Right atrium auricular region (tissue), 2 donors: ENCODE results near the gene LAMC1. TPM values are rescaled to one million over a fixed set of nuclear protein-coding genes. Genes with fewer than 3 reads are reported as not detected.

Experiments
- DNase-seq: peaks from one replicate; pipeline ENCODE4 v3.0.0-alpha.2; 2019; ENCODE audit warnings: low spot score
- H3K27ac ChIP-seq, 2 donors: fragments of 200-600 bp; sonication (generic); 1 replicate in 1 of 2; 2 replicates in 1 of 2; pipeline ENCODE4 v1.5.1; 2016 to 2019
- H3K27me3 ChIP-seq, 2 donors: fragments of 200-600 bp; sonication (generic); one replicate each; pipeline versions ENCODE4 v1.5.1 to v1.6.0; 2017 to 2019
- H3K36me3 ChIP-seq: fragments of 200-600 bp; sonication (generic); one replicate; pipeline ENCODE4 v1.5.1; 2016
- H3K4me1 ChIP-seq, 2 donors: fragments of 200-600 bp; sonication (generic); one replicate each; pipeline versions ENCODE4 v1.5.1 to v1.6.0; 2017 to 2019
- H3K4me3 ChIP-seq, 2 donors: fragments of 200-600 bp; sonication (generic); 1 replicate in 1 of 2; 2 replicates in 1 of 2; pipeline ENCODE4 v1.5.1; 2017 to 2019; ENCODE audit warnings: mild to moderate bottlenecking in 1 of 2, moderate library complexity in 1 of 2
- H3K9me3 ChIP-seq, 2 donors: fragments of 200-600 bp; sonication (generic); one replicate each; pipeline ENCODE4 v1.5.1; 2019
- total RNA-seq, 2 donors: library from RNA; depleted of rRNA; stranded (reverse); fragments of >200 nt; gene quantifications; one replicate each; pipeline ENCODE4 v1.1.0, GENCODE V29; 2016
- TF ChIP-seq, protein P1 (sequence below), 2 donors: fragments of 200-600 bp; sonication (generic); IDR thresholded peaks; one replicate each; pipeline ENCODE4 v1.5.1; 2019; ENCODE audit warnings: antibody characterized with exemption in 2 of 2

LAMC1 gene
- total RNA-seq, 2 donors from 2014 or later, result 154 to 159 TPM

DNA sequence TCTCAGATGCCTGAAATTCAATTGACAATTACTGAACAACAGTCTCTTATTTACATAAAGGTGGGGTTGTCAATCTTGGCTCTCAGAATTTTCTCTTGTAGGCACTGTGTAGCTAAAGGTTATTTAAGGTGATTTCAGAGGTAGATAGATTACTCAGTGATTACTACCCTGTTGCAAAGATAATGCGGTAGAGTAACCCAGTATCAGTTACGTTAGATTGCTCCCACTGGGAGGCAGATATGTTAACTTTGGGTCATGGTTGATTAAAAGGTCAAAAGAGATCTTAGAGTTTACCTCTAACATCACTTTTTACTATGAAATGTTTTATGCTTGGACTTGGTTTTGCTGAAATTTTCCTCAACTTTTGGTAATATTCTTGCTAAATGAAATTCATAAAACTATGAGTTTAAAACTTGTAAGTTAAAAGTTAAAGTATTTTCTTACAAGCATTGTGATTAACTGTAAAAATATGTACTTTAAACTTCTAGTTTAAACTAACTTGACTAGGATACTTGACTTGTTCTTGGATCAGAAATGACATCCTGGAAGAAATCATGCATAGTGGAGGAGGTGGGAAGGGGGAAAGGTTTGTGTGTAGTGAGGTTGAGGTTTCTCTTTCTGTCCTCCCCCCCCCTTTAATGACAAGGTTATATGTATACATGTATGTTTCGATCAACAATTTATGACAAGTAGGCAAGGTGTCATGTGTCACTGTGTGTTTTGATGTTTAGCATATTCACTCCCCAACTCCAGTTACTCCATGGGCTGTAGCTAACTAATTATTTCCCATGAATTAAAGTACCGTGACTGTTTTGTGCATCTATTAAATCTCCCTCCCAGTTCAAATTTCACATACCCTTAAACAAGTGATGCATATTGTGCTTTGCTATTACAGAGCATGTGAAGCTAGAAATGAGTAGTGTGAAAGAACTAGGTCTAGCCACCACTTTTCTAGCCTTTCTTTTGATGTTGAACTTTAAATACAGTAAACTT lies 2.9 kb downstream of the LAMC1 start:
- no peak for DNase-seq
- Histone ChIP-seq H3K27me3 (no peaks in the 10 kb centered on the region), H3K4me3 (peak overlapping the region; percentile 88 to 94), H3K27ac (peak overlapping the region; percentile 99 to 100), H3K9me3 (no peaks in the 10 kb centered on the region), H3K36me3 (no peaks in the 10 kb centered on the region), H3K4me1 (peaks cover 0 to 50% of the 10 kb centered on the region in 2 donors)
- TF ChIP-seq, protein P1, sequence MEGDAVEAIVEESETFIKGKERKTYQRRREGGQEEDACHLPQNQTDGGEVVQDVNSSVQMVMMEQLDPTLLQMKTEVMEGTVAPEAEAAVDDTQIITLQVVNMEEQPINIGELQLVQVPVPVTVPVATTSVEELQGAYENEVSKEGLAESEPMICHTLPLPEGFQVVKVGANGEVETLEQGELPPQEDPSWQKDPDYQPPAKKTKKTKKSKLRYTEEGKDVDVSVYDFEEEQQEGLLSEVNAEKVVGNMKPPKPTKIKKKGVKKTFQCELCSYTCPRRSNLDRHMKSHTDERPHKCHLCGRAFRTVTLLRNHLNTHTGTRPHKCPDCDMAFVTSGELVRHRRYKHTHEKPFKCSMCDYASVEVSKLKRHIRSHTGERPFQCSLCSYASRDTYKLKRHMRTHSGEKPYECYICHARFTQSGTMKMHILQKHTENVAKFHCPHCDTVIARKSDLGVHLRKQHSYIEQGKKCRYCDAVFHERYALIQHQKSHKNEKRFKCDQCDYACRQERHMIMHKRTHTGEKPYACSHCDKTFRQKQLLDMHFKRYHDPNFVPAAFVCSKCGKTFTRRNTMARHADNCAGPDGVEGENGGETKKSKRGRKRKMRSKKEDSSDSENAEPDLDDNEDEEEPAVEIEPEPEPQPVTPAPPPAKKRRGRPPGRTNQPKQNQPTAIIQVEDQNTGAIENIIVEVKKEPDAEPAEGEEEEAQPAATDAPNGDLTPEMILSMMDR (IDR thresholded peaks at IDR 0.05), result no peak

DNA sequence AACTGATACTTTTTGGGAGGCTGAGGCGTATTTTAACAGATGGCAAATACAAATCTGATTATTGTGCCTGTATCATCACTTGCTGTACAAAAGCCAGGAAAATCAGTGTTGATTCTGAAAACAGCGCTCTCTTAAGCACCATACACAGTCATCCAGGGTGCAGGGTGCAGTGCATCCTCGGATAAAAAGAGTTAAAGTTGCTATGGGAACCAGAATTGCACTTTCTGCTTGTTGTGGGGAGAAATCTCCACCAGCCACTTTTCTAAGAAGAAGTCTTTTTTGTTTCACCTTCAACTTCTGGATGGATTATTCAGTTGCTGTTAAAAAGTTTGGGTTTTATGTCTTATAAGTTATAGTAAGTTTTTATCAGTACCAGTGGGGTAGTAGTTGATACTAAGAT lies 3.8 kb downstream of the LAMC1 start:
- H3K27me3 ChIP-seq, result no peaks in the 10 kb centered on the region
- TF ChIP-seq, protein P1 (IDR thresholded peaks at IDR 0.05), result no peak
- no peak for DNase-seq
- H3K27ac ChIP-seq, result peak overlapping the region in 1 of 2 donors; percentile 13
- H3K4me3 ChIP-seq, result peak overlapping the region; percentile 15 to 88
- no peaks in the 10 kb centered on the region for H3K9me3 ChIP-seq
- H3K4me1 ChIP-seq, result peaks cover 0 to 52% of the 10 kb centered on the region in 2 donors
- no peaks in the 10 kb centered on the region for H3K36me3 ChIP-seq

DNA sequence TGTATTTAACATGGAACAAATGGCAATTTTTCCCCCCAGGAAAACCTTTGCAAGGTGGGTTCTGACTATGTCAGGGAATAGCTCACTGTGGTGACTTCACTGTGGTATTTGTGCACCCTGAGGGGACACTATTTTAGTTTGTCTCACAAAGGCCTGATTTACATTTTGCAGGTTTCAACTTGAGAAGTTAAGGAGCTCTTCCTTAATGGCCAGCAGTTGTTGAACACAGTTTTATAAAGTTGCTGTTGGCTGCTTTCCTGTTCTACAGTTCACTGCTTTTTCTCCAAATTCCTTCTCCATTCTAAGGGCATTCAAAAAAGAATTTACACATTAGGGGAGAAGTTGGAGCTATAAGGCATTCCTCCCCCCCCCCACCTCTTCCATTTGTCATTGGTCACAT lies 4.6 kb downstream of the LAMC1 start:
- TF ChIP-seq, protein P1 (IDR thresholded peaks at IDR 0.05), result no peak
- no peak overlapping the region for H3K27ac ChIP-seq
- H3K36me3 ChIP-seq, result no peaks in the 10 kb centered on the region
- no peaks in the 10 kb centered on the region for H3K27me3 ChIP-seq
- no peak overlapping the region for H3K4me3 ChIP-seq
- H3K4me1 ChIP-seq, result peaks cover 0 to 60% of the 10 kb centered on the region in 2 donors
- DNase-seq, result no peak
- H3K9me3 ChIP-seq, result no peaks in the 10 kb centered on the region

DNA sequence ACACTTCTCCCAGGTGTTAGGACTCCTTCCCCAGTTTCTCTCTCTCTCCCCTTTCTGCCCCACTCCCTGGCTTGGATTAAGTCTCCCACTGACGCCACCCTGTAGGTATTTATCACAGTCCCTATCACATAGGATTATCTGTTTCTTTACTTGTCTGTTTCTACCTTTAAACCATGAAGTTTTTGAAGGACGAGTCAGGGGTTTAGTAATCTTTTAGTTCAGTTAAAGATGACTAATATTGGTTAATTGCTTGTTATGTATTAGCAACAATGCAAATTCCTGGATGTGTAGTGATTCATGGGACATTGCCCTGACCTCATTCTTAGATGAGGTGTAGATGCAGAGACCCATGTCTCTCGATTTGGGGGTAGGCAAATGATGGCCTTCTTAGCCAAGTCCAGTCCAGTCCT lies 6.4 kb downstream of the LAMC1 start:
- Histone ChIP-seq H3K4me3 (no peak overlapping the region), H3K4me1 (peaks cover 0 to 59% of the 10 kb centered on the region in 2 donors), H3K36me3 (no peaks in the 10 kb centered on the region), H3K27ac (peak overlapping the region in 1 of 2 donors; percentile 14), H3K27me3 (no peaks in the 10 kb centered on the region), H3K9me3 (no peaks in the 10 kb centered on the region)
- DNase-seq, result no peak
- TF ChIP-seq, protein P1 (IDR thresholded peaks at IDR 0.05), result no peak

DNA sequence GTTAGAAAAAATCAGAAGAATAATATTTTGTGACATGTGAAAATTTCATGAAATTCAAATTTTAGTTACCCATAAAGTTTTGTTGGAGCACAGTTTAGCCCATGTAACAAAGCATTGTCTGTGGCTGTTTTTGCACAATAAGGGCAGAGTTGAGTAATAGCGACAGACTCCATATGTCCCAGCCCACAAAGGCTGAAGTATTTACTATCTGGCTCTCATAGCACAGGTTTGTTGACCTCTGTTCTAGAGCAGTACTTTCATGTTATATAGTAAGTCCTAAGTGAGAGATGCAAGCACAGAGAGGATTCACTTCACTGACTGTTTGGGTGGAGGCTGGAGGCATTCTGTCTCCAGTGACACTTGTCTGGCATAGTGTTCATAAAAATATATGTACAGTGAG lies 6.8 kb downstream of the LAMC1 start:
- no peak overlapping the region for H3K27ac ChIP-seq
- H3K4me3 ChIP-seq, result no peak overlapping the region
- no peak for DNase-seq

More for the DNA sequence above, 6.8 kb downstream of the LAMC1 start:
- TF ChIP-seq, protein P1 (IDR thresholded peaks at IDR 0.05), result no peak
- Histone ChIP-seq H3K36me3 (no peaks in the 10 kb centered on the region), H3K27me3 (no peaks in the 10 kb centered on the region), H3K4me1 (peaks cover 0 to 54% of the 10 kb centered on the region in 2 donors), H3K9me3 (no peaks in the 10 kb centered on the region)
